IPS-18c (cell line): ENCODE results near the gene HOXA9.

ENCODE experiments used
- H3K4me3 ChIP-seq: 2 replicates; pipeline ENCODE4 v1.7.0; 2013; ENCODE audit warnings: low read depth, mild to moderate bottlenecking, low read length, moderate library complexity; ENCODE audit not compliant: insufficient read depth
- H3K9me3 ChIP-seq: one replicate; pipeline ENCODE4 v1.6.1; 2013; ENCODE audit warnings: mild to moderate bottlenecking, low read length, moderate library complexity; ENCODE audit not compliant: control insufficient read depth, insufficient read depth

Gene HOXA9

GRCh38 chr7:27162561-27163287, 2.6 kb downstream of the HOXA9 start:
- no peak overlapping the region for H3K4me3 ChIP-seq
- peaks cover 16% of the 10 kb centered on the region for H3K9me3 ChIP-seq

GRCh38 chr7:27161721-27162560, 3.4 kb downstream of the HOXA9 start:
- H3K4me3 ChIP-seq, result no peak overlapping the region
- H3K9me3 ChIP-seq, result peaks cover 16% of the 10 kb centered on the region

GRCh38 chr7:27161214-27161720, 4.1 kb downstream of the HOXA9 start:
- no peak overlapping the region for H3K4me3 ChIP-seq

GRCh38 chr7:27160546-27161213, 4.7 kb downstream of the HOXA9 start:
- H3K4me3 ChIP-seq, result peak overlapping the region; percentile 61
- H3K9me3 ChIP-seq, result peaks cover 16% of the 10 kb centered on the region

More at GRCh38 chr7:27161214-27161720, 4.1 kb downstream of the HOXA9 start:
- H3K9me3 ChIP-seq, result peaks cover 16% of the 10 kb centered on the region

- peak overlapping the region; percentile 61; the same call in 1 of the 2 replicates for H3K4me3 ChIP-seq
- peaks cover 12% of the 10 kb centered on the region for H3K9me3 ChIP-seq
These were observed 5.2 kb downstream of the HOXA9 start for GRCh38 chr7:27160145-27160545.

GRCh38 chr7:27159266-27160144, 5.8 kb downstream of the HOXA9 start:
- H3K4me3 ChIP-seq, result no peak overlapping the region

GRCh38 chr7:27158436-27159265, 6.7 kb downstream of the HOXA9 start:
- peaks cover 9% of the 10 kb centered on the region for H3K9me3 ChIP-seq
- no peak overlapping the region for H3K4me3 ChIP-seq

More at GRCh38 chr7:27159266-27160144, 5.8 kb downstream of the HOXA9 start:
- H3K9me3 ChIP-seq, result peaks cover 9% of the 10 kb centered on the region

GRCh38 chr7:27157702-27158431, 7.5 kb downstream of the HOXA9 start:
- Histone ChIP-seq H3K9me3 (peaks cover 9% of the 10 kb centered on the region), H3K4me3 (no peak overlapping the region)

- Histone ChIP-seq H3K4me3 (no peak overlapping the region), H3K9me3 (peaks cover 9% of the 10 kb centered on the region)
These were observed 8.2 kb downstream of the HOXA9 start for GRCh38 chr7:27156916-27157701.

- peak within 1 kb of the TSS; percentile 25 for H3K4me3 ChIP-seq
- peaks cover 9% of the 10 kb centered on the region for H3K9me3 ChIP-seq
These were observed 8.8 kb downstream of the HOXA9 start, which contains the start of gene HOXA7 for GRCh38 chr7:27156508-27156898. HOXA7 (minus strand) TSS chr7:27156675; CDS start chr7:27156545, 130 bp downstream.

GRCh38 chr7:27155816-27156507, 9.4 kb downstream of the HOXA9 start:
- peaks cover 9% of the 10 kb centered on the region for H3K9me3 ChIP-seq
- H3K4me3 ChIP-seq, result peak overlapping the region; percentile 25

- H3K9me3 ChIP-seq, result peaks cover 7% of the 10 kb centered on the region
- no peak overlapping the region for H3K4me3 ChIP-seq
These were observed 10.2 kb downstream of the HOXA9 start for GRCh38 chr7:27154901-27155815.

GRCh38 chr7:27154369-27154768, 11.0 kb downstream of the HOXA9 start:
- H3K4me3 ChIP-seq, result no peak overlapping the region
- H3K9me3 ChIP-seq, result peaks cover 4% of the 10 kb centered on the region
